Colonic mucosa (tissue), 4 donors: Measurements from ENCODE around the gene MRPL28. TPM values are rescaled to one million over a fixed set of nuclear protein-coding genes. Genes with fewer than 3 reads are reported as not detected.

Source experiments
- DNase-seq: peaks from one replicate; pipeline ENCODE4 v3.0.0-alpha.2; 2020
- H3K27ac ChIP-seq: fragments of 200-600 bp; one replicate; pipeline ENCODE4 v1.8.0; 2021
- H3K27me3 ChIP-seq: fragments of 200-600 bp; one replicate; pipeline ENCODE4 v1.8.0; 2021
- H3K36me3 ChIP-seq: fragments of 200-600 bp; one replicate; pipeline ENCODE4 v1.8.0; 2021
- H3K4me1 ChIP-seq: fragments of 200-600 bp; one replicate; pipeline ENCODE4 v1.8.0; 2021; ENCODE audit warnings: mild to moderate bottlenecking
- H3K4me3 ChIP-seq: fragments of 200-600 bp; one replicate; pipeline ENCODE4 v1.8.0; 2021
- H3K9ac ChIP-seq, 2 donors: one replicate each; pipeline ENCODE4 v1.7.0; 2013; ENCODE audit warnings: control low read depth in 2 of 2, low read depth in 2 of 2, low read length in 2 of 2
- H3K9me3 ChIP-seq: fragments of 200-600 bp; one replicate; pipeline ENCODE4 v1.8.0; 2021
- intact Hi-C: fragments of 100-400 bp; cut with DNase I; formaldehyde crosslinking; loops from one replicate; pipeline ENCODE4 v1.14.1; 2022
- total RNA-seq, 2 donors: library from RNA; stranded (reverse); fragmentation: NEBNext Ultra II Directional in 1 of 2; extraction: Animal tissue kit (Norgen Biotek cat#: 25700) in 1 of 2; gene quantifications; one replicate each; pipeline ENCODE4 v1.2.1, GENCODE V29; 2021
- TF ChIP-seq, protein P1 (sequence below): fragments of 200-600 bp; IDR thresholded peaks from one replicate; pipeline ENCODE4 v1.8.0; 2022; ENCODE audit warnings: antibody characterized with exemption, mild to moderate bottlenecking
- donor health status: healthy.
- donor health status: DM: no; HTN: no; CAD: no.
- donor health status: DM: no; HTN: no; CAD: no.

The MRPL28 gene
- total RNA-seq, 2 donors from 2014 or later = 59.4 to 75.4 TPM

- Histone ChIP-seq H3K9ac (peak overlapping the region in 1 of 2 donors; percentile 51), H3K27me3 (no peaks in the 10 kb centered on the region), H3K4me1 (peaks cover 32% of the 10 kb centered on the region), H3K36me3 (no peaks in the 10 kb centered on the region), H3K4me3 (no peak overlapping the region), H3K27ac (no peak overlapping the region), H3K9me3 (no peaks in the 10 kb centered on the region)
- DNase-seq = no peak
- intact Hi-C loops = no loop called here
- TF ChIP-seq, protein P1, sequence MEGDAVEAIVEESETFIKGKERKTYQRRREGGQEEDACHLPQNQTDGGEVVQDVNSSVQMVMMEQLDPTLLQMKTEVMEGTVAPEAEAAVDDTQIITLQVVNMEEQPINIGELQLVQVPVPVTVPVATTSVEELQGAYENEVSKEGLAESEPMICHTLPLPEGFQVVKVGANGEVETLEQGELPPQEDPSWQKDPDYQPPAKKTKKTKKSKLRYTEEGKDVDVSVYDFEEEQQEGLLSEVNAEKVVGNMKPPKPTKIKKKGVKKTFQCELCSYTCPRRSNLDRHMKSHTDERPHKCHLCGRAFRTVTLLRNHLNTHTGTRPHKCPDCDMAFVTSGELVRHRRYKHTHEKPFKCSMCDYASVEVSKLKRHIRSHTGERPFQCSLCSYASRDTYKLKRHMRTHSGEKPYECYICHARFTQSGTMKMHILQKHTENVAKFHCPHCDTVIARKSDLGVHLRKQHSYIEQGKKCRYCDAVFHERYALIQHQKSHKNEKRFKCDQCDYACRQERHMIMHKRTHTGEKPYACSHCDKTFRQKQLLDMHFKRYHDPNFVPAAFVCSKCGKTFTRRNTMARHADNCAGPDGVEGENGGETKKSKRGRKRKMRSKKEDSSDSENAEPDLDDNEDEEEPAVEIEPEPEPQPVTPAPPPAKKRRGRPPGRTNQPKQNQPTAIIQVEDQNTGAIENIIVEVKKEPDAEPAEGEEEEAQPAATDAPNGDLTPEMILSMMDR = no peak
These were observed 39.6 kb downstream of the MRPL28 start for GRCh38 chr16:330741-331140.

GRCh38 chr16:325375-326145, 44.8 kb downstream of the MRPL28 start:
- no peak for DNase-seq

GRCh38 chr16:324451-325334, 45.6 kb downstream of the MRPL28 start:
- peak overlapping the region; percentile 88 for H3K27ac ChIP-seq
- H3K36me3 ChIP-seq = no peaks in the 10 kb centered on the region
- H3K9me3 ChIP-seq = no peaks in the 10 kb centered on the region
- H3K27me3 ChIP-seq = no peaks in the 10 kb centered on the region
- TF ChIP-seq, protein P1 = no peak
- peaks cover 28% of the 10 kb centered on the region for H3K4me1 ChIP-seq
- peak overlapping the region; percentile 18 for H3K4me3 ChIP-seq
- intact Hi-C loops = no loop called here
- DNase-seq = peak; percentile 40
- H3K9ac ChIP-seq = peak overlapping the region; percentile 30 to 70

More at GRCh38 chr16:325375-326145, 44.8 kb downstream of the MRPL28 start:
- Histone ChIP-seq H3K27me3 (no peaks in the 10 kb centered on the region), H3K36me3 (no peaks in the 10 kb centered on the region), H3K9me3 (no peaks in the 10 kb centered on the region), H3K4me1 (peaks cover 28% of the 10 kb centered on the region), H3K9ac (peak overlapping the region; percentile 30 to 38), H3K27ac (peak overlapping the region; percentile 88), H3K4me3 (no peak overlapping the region)
- intact Hi-C loops = no loop called here
- TF ChIP-seq, protein P1 = no peak

DNA sequence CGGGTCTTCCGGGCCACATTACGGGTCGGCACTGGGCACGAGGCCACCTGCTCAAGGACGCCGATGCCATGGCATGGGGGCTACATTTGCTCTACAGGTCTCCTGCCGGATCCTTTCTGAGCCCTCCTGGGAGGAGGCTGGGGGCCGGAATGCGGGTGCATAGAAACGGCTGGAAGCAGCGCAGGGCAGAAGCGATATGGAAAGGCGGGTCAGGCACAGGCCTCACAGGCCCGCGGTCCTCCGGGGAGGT, 46.2 kb downstream of the MRPL28 start:
- Histone ChIP-seq H3K36me3 (no peaks in the 10 kb centered on the region), H3K9me3 (no peaks in the 10 kb centered on the region), H3K9ac (no peak overlapping the region), H3K4me3 (no peak overlapping the region), H3K27ac (peak overlapping the region; percentile 88), H3K4me1 (peaks cover 28% of the 10 kb centered on the region), H3K27me3 (no peaks in the 10 kb centered on the region)
- TF ChIP-seq, protein P1 = no peak
- intact Hi-C loops = no loop called here
- DNase-seq = no peak

DNA sequence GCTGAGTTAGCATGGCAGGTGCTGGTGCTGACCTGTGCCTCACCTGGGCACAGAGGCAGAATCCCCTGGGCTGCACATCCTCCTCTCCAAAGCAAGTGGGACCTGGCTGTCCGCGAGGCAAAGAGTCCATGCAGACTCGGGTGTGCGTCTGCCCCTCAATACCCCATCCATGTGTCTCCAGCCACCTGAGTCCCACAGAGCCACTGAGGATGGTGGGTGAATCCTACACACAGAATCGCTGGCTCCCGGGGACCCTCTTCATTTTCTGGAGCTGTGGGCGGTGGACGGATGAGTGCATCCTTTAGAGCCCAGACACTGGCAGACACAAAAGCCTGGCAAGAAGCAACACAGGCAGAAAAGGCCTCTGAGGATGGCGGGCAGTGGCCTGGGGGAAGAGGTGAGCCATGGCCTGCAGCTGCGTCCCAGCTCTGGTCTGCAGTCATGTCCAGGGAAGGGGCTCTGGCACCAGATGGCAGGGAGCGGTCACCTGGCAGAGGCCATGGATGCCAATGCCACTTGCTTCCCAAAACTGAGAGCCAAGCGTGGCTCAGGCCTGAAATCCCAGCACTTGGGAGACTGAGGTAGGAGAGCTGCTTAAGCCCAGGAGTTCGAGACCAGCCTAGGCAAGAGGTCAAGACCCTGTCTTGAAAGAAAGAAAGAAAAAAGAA, 47.7 kb downstream of the MRPL28 start:
- DNase-seq = no peak
- Histone ChIP-seq H3K36me3 (no peaks in the 10 kb centered on the region), H3K27me3 (no peaks in the 10 kb centered on the region), H3K9ac (no peak overlapping the region), H3K27ac (no peak overlapping the region), H3K4me3 (no peak overlapping the region), H3K9me3 (no peaks in the 10 kb centered on the region), H3K4me1 (peaks cover 15% of the 10 kb centered on the region)
- TF ChIP-seq, protein P1 = no peak
- intact Hi-C loops = no loop called here
